OCI-LY7 (cell line): ENCODE data around the gene VAT1L.

Experiments
- EZH2phosphoT487 ChIP-seq: fragments of 200-600 bp; sonication (generic); IDR thresholded peaks from 2 replicates; pipeline ENCODE4 v1.6.1; 2018; ENCODE audit warnings: low read depth, borderline replicate concordance, mild to moderate bottlenecking, mixed run types, antibody characterized with exemption, low read length, moderate library complexity, mixed read lengths
- TF ChIP-seq, protein P1 (sequence below): fragments of 200-600 bp; sonication (generic); conservative IDR thresholded peaks from 2 replicates; pipeline ENCODE4 v1.5.1; 2014; ENCODE audit warnings: mild to moderate bottlenecking, antibody characterized with exemption, low read length, moderate library complexity, mixed read lengths

- TF ChIP-seq, protein P1, sequence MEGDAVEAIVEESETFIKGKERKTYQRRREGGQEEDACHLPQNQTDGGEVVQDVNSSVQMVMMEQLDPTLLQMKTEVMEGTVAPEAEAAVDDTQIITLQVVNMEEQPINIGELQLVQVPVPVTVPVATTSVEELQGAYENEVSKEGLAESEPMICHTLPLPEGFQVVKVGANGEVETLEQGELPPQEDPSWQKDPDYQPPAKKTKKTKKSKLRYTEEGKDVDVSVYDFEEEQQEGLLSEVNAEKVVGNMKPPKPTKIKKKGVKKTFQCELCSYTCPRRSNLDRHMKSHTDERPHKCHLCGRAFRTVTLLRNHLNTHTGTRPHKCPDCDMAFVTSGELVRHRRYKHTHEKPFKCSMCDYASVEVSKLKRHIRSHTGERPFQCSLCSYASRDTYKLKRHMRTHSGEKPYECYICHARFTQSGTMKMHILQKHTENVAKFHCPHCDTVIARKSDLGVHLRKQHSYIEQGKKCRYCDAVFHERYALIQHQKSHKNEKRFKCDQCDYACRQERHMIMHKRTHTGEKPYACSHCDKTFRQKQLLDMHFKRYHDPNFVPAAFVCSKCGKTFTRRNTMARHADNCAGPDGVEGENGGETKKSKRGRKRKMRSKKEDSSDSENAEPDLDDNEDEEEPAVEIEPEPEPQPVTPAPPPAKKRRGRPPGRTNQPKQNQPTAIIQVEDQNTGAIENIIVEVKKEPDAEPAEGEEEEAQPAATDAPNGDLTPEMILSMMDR, result no peak
- no peak for TF ChIP-seq EZH2phosphoT487
Measured at GRCh38 chr16:77838597-77839255, 50.4 kb downstream of the VAT1L start.
